Measurements from ENCODE around the gene MICAL3.

GRCh38 chr22:17847360-17848078, 176.8 kb downstream of the MICAL3 start:
- TF ChIP-seq POLR2AphosphoS5 (IDR thresholded peaks at IDR 0.05; ENCODE audit: borderline replicate concordance, low read depth, low read length): no peak
- TF ChIP-seq EZH2 (IDR thresholded peaks at IDR 0.05): no peak
- no peak for TF ChIP-seq FOXP2 (optimal IDR thresholded peaks at IDR 0.05; ENCODE audit: control extremely low read depth, extremely low read length, insufficient read depth)
